ENCODE results near the gene AGFG1.

The AGFG1 gene

DNA sequence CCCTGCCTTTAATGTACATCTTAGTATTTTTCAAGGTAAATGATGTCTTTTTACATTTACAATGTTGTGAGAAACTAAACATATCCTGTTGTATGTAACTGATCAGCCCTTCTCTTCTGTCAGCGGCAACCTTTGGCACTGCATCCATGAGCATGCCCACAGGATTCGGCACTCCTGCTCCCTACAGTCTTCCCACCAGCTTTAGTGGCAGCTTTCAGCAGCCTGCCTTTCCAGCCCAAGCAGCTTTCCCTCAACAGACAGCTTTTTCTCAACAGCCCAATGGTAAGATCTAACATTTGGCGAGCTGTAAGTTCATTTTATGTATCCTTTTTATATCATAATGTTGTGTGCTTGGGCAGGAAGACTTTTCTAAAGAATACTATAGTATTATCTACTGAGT lies 79.9 kb downstream of the AGFG1 start:
- Histone ChIP-seq H3K27ac (replicated peaks) (no peak overlapping the region), H3K27me3 (ENCODE audit: insufficient read depth, poor library complexity, severe bottlenecking) (no peaks in the 10 kb centered on the region), H3K4me3 (replicated peaks; ENCODE audit: insufficient read depth, low read length) (no peak overlapping the region)
- no peak for DNase-seq (ENCODE audit: low read depth in 1 of 2, low spot score in 1 of 2)
- TF ChIP-seq POLR2AphosphoS5 (IDR thresholded peaks at IDR 0.05; ENCODE audit: low read depth) (no peak), CTCF (IDR thresholded peaks at IDR 0.05; ENCODE audit: insufficient read depth, low read length) (no peak), SPI1 (IDR thresholded peaks at IDR 0.05; ENCODE audit: borderline replicate concordance, low read depth) (no peak), GABPA (IDR thresholded peaks at IDR 0.05; ENCODE audit: low read depth) (no peak)
- TF ChIP-seq, protein P1, sequence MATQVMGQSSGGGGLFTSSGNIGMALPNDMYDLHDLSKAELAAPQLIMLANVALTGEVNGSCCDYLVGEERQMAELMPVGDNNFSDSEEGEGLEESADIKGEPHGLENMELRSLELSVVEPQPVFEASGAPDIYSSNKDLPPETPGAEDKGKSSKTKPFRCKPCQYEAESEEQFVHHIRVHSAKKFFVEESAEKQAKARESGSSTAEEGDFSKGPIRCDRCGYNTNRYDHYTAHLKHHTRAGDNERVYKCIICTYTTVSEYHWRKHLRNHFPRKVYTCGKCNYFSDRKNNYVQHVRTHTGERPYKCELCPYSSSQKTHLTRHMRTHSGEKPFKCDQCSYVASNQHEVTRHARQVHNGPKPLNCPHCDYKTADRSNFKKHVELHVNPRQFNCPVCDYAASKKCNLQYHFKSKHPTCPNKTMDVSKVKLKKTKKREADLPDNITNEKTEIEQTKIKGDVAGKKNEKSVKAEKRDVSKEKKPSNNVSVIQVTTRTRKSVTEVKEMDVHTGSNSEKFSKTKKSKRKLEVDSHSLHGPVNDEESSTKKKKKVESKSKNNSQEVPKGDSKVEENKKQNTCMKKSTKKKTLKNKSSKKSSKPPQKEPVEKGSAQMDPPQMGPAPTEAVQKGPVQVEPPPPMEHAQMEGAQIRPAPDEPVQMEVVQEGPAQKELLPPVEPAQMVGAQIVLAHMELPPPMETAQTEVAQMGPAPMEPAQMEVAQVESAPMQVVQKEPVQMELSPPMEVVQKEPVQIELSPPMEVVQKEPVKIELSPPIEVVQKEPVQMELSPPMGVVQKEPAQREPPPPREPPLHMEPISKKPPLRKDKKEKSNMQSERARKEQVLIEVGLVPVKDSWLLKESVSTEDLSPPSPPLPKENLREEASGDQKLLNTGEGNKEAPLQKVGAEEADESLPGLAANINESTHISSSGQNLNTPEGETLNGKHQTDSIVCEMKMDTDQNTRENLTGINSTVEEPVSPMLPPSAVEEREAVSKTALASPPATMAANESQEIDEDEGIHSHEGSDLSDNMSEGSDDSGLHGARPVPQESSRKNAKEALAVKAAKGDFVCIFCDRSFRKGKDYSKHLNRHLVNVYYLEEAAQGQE (IDR thresholded peaks at IDR 0.05; ENCODE audit: insufficient replicate concordance, low read depth): no peak

DNA sequence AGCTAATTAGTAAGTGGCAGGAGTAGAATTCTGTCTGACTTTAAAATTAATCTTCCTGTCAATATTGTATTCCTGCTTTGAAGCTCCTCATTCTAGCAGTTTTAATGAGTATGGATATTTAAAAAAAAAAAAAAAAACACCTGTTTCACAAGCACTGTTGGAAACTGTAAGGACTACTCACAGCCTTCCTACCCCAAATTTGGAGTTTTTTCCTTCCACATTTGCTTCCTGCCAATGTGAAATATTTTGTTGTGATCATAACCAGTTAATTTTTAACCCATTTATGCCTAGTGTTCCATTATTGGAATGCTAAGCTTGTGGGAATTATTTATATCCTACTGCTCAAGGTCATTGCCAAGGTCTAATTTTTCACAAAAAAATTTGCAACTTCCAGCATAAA lies 90.6 kb downstream of the AGFG1 start:
- H3K27me3 ChIP-seq (ENCODE audit: insufficient read depth, poor library complexity, severe bottlenecking): no peaks in the 10 kb centered on the region
- no peak for DNase-seq (ENCODE audit: low read depth in 1 of 2, low spot score in 1 of 2)
- TF ChIP-seq GABPA (IDR thresholded peaks at IDR 0.05; ENCODE audit: low read depth): no peak

GRCh38 chr2:227565080-227565479 lies 93.1 kb downstream of the AGFG1 start:
- H3K4me3 ChIP-seq (replicated peaks; ENCODE audit: insufficient read depth, low read length): no peak overlapping the region
- no peaks in the 10 kb centered on the region for H3K27me3 ChIP-seq (ENCODE audit: insufficient read depth, poor library complexity, severe bottlenecking)
- H3K27ac ChIP-seq (replicated peaks): no peak overlapping the region
- DNase-seq (ENCODE audit: low read depth in 1 of 2, low spot score in 1 of 2): no peak
- TF ChIP-seq GABPA (IDR thresholded peaks at IDR 0.05; ENCODE audit: low read depth): no peak
- TF ChIP-seq CTCF (IDR thresholded peaks at IDR 0.05; ENCODE audit: insufficient read depth, low read length): no peak
- TF ChIP-seq, protein P1 (IDR thresholded peaks at IDR 0.05; ENCODE audit: insufficient replicate concordance, low read depth): no peak
- no peak for TF ChIP-seq POLR2AphosphoS5 (IDR thresholded peaks at IDR 0.05; ENCODE audit: low read depth)
- no peak for TF ChIP-seq SPI1 (IDR thresholded peaks at IDR 0.05; ENCODE audit: borderline replicate concordance, low read depth)

More for the DNA sequence above, 90.6 kb downstream of the AGFG1 start:
- no peak overlapping the region for H3K4me3 ChIP-seq (replicated peaks; ENCODE audit: insufficient read depth, low read length)
- H3K27ac ChIP-seq (replicated peaks): no peak overlapping the region

- no peak overlapping the region for H3K27ac ChIP-seq (replicated peaks)
- H3K4me3 ChIP-seq (replicated peaks; ENCODE audit: insufficient read depth, low read length): no peak overlapping the region
- DNase-seq (ENCODE audit: low read depth in 1 of 2, low spot score in 1 of 2): no peak
- no peaks in the 10 kb centered on the region for H3K27me3 ChIP-seq (ENCODE audit: insufficient read depth, poor library complexity, severe bottlenecking)
- TF ChIP-seq POLR2AphosphoS5 (IDR thresholded peaks at IDR 0.05; ENCODE audit: low read depth) (no peak), SPI1 (IDR thresholded peaks at IDR 0.05; ENCODE audit: borderline replicate concordance, low read depth) (no peak), GABPA (IDR thresholded peaks at IDR 0.05; ENCODE audit: low read depth) (no peak), CTCF (IDR thresholded peaks at IDR 0.05; ENCODE audit: insufficient read depth, low read length) (no peak)
- TF ChIP-seq, protein P1 (IDR thresholded peaks at IDR 0.05; ENCODE audit: insufficient replicate concordance, low read depth): no peak
Measured at GRCh38 chr2:227566012-227566411, 94.1 kb downstream of the AGFG1 start.
